HG03280 (cell line): ENCODE data around the gene TM7SF3.

Source experiments
- ATAC-seq: cut with Tn5 transposase; IDR thresholded peaks from one replicate; pipeline ENCODE4 v1.9.1; 2021; ENCODE audit warnings: mild to moderate bottlenecking, moderate library complexity; ENCODE audit not compliant: unreplicated experiment

Gene TM7SF3

DNA sequence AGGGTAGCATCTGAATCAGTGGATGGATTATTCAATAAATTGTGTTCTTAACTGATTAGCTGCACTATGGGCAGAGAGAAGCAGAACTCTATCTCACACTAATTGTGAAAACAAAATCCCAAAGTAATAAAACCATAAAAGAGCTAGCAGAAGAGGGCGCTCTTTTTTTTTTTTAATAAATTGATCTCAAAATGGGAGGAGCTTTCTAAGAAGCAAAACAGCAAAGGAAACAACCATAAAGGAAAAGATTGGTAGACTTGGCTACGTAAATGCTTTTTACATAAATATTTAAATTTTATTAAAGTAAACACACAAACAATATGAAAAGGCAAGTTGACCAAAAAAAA lies 1.5 kb upstream of the TM7SF3 start:
- no peak for ATAC-seq

DNA sequence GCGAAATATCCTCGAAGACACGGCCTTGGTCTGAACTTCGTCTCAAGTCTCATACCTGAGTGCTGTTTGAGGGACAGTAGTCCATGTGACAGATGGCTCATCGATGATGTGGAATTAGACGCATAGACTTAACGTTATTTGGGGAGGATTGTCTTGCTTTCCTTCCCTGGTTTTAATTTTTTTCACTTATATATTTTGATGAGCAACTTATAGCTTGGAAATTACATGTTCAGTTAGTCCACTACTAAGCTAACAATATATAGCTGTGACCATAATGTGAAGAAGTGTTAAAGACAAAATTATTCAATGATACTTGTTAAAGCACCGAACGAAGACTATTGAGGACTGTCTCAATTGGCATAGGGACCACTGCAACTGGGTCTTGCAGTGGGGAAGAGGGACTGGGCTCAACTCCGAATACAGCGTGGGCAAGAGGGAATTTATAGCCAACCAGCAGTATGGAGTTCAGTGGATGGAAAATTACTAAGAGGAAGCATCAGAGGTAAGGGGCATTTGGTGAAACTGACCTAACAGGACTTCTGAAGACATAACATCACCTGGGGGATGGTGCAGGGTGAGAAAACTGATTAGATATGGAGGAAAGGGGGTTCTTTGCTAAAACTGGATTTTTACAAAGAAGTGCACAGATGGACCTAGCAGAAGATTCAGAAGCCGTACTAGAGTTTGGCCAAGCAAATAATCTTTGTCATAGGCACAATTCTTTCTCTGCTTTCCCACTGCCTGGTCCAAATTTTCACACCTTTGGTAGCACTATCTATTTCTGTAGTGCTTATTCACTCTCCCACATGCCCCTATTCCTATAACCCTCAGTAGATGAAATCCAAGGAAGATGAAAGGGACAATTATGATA lies 910 bp upstream of the TM7SF3 start:
- no peak for ATAC-seq

DNA sequence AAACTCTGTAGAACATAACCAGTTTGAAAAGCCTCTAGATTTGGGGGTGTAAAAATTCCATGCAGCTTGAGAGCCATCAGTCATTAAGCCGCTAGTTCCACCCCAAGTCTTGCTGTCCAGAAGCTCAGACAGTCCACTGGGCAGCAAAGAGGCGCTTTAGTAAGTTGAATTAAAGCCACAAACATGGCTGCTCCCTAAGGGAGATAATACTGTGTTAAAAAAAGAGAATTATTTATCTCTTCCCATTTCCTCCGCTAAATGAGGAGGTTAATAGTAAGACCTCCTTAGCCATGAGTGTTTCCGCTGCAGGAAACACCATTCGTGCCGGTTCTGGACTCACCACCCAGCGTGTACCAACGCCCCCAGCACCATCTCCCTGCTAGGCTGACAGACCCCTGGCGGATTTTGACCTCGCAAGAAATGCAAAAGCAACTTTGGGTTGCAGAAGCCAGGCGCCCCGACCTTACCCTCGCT lies 536 bp downstream of the TM7SF3 start:
- peak; percentile 13 for ATAC-seq

DNA sequence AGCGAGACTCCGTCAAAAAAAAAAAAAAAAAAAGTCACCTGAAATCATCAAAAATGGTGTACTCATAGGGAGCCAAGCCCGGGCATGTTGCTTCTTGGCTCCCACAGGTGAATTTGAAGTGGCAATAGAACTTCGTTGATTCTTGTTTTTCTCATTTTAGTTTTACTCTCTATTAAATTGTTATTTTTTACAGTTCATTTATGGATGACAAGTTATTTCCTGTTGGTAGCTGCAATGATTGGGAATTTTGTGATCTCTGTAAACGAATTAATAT lies 1.3 kb downstream of the TM7SF3 start:
- ATAC-seq, result no peak

DNA sequence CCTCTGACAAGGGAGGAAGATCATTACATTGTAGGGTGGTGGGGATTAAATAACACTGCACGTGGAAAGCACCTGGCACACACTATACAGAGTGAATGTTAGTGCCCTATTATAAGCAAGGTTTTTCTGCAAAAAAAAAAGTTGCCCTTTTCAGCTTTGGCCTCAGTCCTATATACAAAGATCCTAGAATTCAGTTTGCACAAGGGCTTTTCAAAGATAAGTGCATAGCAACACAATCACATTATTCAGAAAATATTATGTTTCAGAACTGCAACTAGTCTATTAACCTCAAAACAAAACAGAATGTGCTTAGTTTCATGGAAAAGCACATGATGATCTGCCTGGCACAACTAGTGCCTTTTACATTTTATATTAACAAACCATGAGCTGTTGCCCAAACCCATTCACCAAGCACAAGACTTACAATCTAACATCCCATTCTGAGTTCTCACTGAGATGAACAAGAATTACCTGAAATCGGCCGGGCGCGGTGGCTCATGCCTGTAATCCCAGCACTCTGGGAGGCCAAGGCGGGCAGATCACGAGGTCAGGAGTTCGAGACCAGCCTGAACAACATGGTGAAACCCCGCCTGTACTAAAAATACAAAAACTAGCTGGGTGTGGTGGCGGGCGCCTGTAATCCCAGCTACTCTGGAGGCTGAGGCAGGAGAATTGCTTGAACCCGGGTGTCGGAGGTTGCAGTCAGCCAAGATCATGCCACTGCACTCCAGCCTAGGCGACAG lies 1.8 kb downstream of the TM7SF3 start:
- no peak for ATAC-seq

DNA sequence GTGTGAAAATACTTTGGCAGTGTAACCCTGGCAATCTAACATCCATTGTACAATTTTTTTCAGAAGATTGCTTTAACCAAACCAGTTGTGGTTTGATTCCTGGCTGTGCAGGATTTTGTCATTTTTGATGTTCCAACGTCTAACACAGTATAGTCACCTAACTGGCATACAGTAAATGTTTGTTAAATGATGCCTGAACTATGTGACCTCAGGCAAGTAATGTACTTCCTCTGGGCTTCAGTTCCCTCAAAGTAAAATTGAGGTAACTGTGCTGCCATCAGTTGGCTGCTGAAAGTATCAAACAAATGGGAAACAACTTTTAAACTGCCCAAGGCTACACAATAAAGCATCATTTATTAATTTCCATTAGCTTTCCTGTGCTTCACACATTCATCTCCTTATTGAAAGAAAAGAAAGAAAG lies 4.3 kb downstream of the TM7SF3 start:
- no peak for ATAC-seq

DNA sequence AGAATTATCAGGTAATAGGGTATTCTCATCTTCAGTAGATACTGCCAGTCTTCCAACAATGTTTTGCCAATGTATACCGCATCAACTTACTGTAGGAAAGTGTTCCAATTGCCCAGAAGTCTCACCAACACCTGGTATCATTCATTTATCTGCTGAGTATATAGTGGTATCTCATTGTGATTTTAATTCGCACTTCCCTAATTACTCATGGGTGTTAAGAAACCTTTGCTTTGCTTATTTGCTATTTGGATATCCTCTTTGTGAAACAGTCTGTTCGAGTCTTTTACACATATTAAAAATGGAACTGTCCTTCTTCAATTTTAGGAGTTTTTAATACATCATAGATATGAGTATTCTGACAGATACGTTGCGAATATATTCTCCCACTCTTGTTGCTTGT lies 6.1 kb downstream of the TM7SF3 start:
- ATAC-seq, result no peak

DNA sequence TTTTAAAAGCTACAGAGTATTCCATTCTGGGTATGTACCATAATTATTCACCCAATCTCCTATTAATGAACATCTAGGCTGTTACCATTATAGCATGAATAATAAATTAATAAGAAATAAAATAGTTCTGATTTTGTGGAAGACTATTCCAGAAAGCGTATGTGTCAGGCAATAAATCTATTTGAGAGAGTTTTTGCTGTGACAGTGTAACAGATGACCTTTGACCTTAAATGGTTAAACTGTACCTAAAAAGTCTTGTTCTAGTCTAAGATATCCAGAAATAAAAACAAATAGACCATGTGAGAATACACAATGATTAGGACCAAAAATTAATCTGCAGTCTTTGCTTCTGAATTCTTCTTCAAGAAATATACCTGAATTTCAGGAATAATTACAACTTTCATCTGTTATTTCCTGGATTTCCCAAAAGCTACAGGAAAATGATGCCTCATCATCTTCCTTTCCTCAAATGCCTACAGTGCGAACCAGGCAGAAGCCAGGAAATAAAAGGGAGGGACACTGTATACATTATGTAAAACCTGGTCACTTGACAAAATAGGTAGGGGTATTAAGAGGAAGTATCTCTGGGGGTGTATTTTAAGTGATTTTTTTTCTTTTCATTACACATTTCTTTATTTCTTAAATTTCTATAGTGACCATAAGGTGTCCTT lies 7.3 kb downstream of the TM7SF3 start:
- ATAC-seq, result no peak

DNA sequence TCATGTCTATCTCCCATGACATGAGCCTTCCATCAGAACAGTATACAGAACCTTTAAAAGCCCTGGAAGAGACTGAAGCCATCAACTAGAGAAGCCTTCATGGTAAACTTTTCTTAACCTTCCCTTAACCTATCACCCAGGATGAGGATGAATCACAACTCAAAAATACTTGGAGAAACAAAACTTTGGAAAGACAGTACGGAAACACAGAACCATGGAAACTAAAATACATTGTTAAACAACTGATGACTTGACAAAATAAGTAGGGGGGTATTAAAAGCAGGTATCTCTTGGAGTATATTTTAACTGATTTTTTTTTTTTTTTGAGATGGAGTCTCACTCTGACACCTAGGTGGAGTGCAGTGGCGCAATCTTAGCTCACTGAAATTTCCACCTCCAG lies 8.7 kb downstream of the TM7SF3 start:
- ATAC-seq, result no peak

DNA sequence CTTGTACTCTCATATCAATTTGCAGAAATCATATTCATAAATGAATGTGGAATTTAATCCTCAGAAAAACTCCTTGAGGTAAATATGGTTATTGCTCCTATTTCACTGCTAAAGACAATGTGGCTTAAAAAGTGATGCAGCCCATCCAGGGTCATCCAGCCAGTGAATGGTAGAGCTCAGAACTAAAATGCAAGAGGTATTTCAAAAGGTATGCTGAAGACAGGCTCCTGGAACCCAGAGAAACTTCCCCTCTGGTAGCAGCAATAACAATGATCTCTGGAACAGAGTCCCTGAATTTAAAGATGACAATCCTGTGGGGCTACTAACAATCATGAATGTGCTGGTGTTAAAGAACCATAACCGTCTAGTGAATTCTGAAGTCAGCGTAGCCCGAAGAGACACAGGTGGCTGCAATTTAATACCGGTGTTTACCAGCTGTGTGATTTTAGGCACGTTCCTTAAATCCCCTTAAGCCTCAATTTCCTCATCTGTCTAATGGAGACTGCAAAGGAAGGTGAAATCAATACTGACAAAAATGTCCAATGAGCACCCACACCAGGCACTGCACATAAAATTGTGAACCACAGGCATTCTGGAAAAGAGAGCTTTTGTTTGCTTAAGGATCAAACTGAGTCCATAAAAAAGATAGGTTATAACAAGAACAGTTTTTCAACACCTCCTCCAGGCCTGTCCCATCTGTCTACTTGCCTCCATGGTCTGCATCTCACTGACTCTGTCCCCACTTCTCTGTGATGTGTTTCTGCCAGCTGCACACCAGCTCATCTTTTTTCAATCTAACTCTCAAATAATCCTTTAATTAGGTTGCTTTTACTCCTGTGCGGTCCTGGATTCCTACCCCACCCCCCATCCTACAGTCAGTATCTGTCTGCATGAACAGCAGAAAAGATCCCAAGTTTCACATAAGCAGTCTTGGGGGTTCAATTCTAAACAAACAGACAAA lies 10.5 kb downstream of the TM7SF3 start:
- no peak for ATAC-seq

DNA sequence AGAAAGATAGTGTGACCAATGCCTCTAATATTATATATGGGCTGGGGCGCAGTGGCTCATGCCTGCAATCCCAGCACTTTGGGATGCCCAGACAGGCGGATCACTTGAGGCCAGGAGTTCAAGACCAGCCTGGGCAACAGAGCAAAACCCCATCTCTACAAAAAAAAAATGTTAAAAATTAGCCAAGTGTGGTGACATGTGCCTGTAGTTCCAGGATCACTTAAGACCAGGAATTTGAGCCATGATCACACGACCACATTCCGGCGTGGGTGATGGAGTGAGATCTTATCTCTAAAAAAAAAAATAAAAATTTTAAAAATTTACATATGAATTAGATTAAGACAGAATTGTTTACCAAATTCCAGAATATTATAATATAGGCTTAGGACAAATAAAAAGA lies 12.0 kb downstream of the TM7SF3 start:
- no peak for ATAC-seq

DNA sequence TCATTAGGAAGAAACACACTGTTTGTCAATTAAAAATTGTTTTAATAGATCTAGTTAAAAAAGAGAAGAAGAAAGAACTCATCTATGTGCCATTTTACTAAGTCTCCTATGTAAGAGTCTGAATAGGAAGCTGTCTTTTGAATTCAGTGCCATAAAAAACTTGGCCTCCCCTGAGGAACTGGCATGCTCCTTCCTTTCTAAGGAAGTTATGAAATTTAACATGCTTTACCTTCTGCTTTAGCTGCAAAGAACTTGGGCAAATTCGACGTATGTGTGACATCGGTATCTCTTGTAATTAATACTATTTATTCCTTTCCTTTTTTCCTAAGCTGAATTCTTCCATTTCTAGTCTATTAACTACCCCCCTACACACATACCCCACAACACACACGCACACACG lies 12.5 kb downstream of the TM7SF3 start:
- no peak for ATAC-seq

DNA sequence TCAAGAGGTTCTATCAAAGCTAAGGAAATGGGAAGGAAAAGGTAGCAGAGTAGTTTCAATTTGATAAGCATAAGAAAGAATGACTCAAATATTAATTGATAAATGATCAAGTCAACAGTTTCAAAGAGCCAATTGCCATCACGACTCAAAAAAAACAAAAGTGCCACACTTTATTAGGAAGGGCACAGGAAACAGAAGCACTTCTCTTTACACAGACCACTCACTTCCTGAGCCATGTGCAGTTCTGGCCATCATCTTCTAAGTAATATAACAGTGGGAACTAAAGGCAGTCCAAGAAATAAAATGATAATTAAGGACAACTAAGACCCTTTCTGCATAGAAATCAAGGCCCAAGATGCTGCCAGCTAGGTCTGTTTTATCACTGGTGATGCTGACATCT lies 13.2 kb downstream of the TM7SF3 start:
- no peak for ATAC-seq

DNA sequence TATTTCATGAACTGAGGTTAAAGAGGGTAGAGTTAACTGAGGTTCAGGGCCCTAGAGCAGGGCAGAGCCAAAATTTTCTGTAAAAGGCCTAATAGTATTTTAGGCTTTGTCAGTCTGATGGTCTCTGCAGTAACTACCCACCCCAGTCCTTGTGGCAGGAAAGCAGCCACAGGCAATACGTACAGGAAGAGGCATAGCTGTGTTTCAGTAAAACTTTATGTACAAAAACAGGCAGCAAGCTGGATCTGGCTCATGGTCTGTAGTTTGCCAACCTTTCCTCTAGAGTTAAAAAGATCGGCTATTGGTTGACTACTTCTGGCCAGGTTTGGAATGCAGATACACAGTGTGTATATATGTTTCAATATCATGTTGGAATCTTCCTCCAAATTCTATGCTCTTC lies 17.2 kb downstream of the TM7SF3 start:
- ATAC-seq, result no peak

DNA sequence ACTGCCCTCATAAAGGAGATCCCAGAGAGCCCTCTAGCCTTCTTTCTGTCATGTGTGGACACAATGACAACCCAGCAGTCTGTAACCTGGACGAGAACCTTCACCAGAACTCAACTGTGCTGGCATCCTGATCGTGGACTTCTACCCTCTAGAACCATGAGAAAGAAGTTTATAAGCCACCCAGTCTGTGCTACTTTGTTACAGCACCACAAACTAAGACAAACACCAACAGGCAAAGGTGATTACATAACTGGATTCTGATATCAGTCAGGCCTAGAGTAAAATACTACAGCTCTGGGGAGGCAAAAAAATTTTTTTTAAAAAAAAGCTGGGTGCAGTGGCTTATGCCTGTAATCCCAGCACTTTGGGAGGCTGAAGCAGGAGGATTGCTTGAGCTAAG lies 18.5 kb downstream of the TM7SF3 start:
- no peak for ATAC-seq

DNA sequence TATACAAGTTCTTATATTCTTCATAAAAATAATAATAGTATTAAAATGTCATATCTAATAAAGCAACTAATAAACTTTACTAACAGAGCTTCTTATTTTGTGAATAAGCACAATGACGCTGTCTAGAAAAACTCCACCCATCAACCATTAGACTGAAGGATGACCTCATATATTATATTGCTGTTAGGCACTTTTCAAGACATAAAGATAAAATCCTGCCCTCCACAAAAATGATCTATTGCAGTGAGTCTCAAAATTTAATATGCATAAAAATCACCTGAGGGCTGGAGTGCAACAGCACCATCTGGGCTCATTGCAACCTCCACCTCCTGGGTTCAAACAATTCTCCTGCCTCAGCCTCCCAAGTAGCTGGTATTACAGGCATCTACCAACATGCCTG lies 20.1 kb downstream of the TM7SF3 start:
- ATAC-seq, result no peak

DNA sequence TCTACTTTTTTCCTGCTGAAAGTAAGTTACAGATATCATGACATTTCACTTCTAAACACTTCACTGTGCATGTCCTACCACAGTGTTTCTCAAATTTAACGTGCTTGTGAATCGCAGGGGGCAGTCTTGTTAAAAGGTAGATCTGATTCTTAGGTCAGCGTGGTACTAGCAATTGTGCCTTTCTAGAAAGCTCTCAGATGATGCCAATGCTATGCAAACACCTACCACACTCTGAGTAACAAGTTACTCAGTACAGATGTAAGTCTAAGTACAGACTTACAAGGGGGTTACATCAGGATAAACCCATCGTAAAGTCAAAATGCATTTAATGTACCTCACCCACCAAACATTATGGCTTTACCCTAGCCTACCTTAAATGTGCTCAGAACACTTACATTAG lies 22.4 kb downstream of the TM7SF3 start:
- no peak for ATAC-seq

DNA sequence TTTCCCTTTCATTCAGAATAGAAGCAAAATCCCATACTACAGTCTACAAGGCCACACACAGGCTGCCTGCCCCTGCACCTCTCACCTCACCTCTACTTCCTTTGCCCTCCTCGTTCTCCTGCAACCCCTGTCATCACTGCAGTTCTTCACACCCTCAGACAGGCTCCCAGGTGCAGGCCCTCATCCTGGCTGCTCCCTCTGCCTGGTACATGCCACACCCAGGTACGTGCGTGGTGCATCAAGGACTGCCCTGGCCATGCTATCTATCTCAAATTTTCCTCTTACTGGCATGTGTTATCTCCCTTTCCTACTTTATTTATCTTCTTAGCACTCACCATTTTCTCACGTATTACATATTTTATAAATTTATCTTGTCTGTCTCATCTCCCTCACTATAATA lies 24.3 kb downstream of the TM7SF3 start:
- no peak for ATAC-seq

DNA sequence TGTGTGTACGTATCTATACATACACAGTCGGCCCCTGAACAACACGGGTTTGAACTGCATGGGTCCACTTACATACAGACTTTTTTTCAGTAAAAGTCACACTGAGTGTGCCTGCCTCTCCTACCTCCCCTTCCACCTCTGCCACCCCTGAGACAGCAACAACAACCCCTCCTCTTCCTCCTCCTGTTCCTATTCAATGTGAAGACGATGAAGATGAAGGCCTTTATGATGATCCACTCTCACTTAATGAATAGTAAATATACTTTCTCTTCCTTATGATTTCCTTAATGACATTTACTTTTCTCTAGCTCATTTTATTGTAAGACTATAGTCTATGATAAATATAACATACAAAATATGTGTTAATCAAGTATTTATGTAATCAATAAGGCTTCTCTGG lies 25.5 kb downstream of the TM7SF3 start:
- no peak for ATAC-seq

DNA sequence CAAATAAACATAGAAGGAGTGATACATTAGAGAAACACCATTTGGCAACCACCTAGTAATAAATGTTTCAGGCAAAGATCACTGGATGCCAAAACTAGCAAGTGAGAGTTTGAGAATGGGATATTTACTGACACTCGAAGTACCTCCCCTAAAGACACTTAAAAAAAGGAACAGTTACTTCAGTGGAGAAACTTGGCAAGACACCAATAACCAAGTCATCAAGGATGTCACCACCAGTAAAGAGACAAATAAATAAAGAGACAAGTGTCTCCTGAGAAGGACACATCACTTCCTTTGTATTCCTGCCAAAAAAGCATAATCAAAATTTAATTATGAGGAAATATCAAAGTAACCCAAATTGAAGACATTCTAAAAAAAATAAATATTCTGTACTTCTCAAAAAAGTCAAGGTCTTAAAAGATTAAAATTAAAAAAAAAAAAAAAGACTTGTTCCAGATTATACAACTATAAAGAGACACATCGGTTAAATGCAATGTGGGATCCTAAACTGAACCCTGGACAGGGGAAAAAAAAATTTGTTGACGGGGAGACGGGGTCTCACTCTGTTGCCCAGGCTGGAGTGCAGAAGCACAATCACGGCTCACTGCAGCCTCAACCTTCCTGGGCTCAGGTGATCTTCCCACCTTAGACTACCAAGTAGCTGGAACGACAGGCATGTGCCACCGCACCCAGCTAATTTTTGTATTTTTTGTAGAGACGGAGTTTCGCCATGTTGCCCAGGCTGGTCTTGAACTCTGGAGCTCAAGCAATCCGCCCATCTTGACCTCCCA lies 26.4 kb downstream of the TM7SF3 start:
- no peak for ATAC-seq
